ENCODE results near the gene SFXN3.

DNA sequence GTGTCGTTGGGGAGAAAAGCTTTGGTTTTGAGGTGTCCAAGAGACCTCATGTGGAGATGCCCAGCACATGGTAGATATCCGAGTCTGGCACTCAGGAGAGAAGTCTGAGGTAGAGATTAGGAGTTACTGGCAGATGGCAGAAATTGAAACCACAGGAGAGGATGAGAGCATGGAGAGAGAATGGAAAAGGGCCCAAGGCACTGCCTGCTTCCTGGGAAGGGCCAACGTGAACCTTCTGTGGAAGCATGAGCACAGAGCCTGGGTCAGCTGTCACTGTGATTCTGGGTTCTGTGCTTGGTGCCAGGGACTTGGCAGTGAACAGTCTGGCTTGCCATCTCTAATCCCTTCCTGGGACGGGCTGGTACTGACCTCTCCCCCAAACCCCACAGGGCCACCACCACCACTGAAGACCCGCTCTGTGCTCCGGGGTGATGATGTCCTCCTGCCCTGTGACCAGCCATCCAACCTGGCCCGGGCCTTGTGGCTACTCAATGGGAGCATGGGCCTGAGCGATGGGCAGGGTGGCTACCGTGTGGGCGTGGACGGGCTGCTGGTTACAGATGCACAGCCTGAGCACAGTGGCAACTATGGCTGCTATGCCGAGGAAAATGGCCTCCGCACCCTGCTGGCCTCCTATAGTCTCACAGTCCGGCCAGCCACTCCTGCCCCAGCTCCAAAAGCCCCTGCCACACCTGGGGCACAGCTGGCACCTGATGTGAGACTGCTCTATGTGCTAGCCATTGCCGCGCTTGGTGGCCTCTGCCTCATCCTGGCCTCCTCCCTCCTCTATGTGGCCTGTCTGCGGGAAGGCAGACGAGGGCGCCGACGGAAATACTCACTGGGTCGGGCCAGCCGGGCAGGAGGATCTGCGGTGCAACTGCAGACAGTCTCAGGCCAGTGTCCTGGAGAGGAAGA, 47.9 kb upstream of the SFXN3 start:
- TF ChIP-seq POLR2A (IDR thresholded peaks at IDR 0.05): no peak
- TF ChIP-seq, protein P1, sequence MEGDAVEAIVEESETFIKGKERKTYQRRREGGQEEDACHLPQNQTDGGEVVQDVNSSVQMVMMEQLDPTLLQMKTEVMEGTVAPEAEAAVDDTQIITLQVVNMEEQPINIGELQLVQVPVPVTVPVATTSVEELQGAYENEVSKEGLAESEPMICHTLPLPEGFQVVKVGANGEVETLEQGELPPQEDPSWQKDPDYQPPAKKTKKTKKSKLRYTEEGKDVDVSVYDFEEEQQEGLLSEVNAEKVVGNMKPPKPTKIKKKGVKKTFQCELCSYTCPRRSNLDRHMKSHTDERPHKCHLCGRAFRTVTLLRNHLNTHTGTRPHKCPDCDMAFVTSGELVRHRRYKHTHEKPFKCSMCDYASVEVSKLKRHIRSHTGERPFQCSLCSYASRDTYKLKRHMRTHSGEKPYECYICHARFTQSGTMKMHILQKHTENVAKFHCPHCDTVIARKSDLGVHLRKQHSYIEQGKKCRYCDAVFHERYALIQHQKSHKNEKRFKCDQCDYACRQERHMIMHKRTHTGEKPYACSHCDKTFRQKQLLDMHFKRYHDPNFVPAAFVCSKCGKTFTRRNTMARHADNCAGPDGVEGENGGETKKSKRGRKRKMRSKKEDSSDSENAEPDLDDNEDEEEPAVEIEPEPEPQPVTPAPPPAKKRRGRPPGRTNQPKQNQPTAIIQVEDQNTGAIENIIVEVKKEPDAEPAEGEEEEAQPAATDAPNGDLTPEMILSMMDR (IDR thresholded peaks at IDR 0.05): no peak

All from heart left ventricle (tissue), 13 donors.